Tongue (tissue), 3 donors: ENCODE measurements around the gene DGKE. TPM values are rescaled to one million over a fixed set of nuclear protein-coding genes. Genes with fewer than 3 reads are reported as not detected.

Source experiments
- DNase-seq: peaks from one replicate; pipeline ENCODE4 v3.0.0-alpha.2; 2015
- small RNA-seq: library from RNA; depleted of rRNA; stranded (forward); fragments of <200 nt; gene quantifications from one replicate; pipeline ENCODE3, GENCODE V24; 2014; ENCODE audit warnings: low replicate concordance
- total RNA-seq: library from RNA; depleted of rRNA; stranded (reverse); fragments of >200 nt; gene quantifications from one replicate; pipeline ENCODE4 v1.2.3, GENCODE V29; 2014

DGKE gene
- total RNA-seq, 1 donor from 2014 or later, result 10.1 TPM

- no peak for DNase-seq
These were observed 80.8 kb downstream of the DGKE start for GRCh38 chr17:56914581-56915273.

GRCh38 chr17:56917559-56918296 lies 83.8 kb downstream of the DGKE start:
- no peak for DNase-seq

GRCh38 chr17:56918916-56919315 lies 85.0 kb downstream of the DGKE start:
- DNase-seq, result no peak

Small RNAs within 50 kb of the gene (small RNA-seq; reads per million reads assigned to genes)
- gene AC015912.2 (not detected), gene RNU6-1158P (not detected)

Other genes starting within 250 kb of the DGKE start
- 8.9 TPM for gene NOG, start 240.5 kb upstream of the DGKE start, total RNA-seq
- gene C17orf67, start 231 bp upstream of the DGKE start, total RNA-seq, result 1.0 TPM
- gene TRIM25, start 79.9 kb downstream of the DGKE start, total RNA-seq, result 22.1 TPM
- gene COIL, start 126.9 kb downstream of the DGKE start, total RNA-seq, result 17.4 TPM
- 32.1 TPM for gene SCPEP1, start 144.0 kb downstream of the DGKE start, total RNA-seq